GM11168 (cell line): ENCODE data around the gene CASP8.
"Not testable (repeated sequence)": the region's sequence is repeated elsewhere in the genome, so short reads cannot be mapped to it uniquely, and the experiment has no call there.

Experiments used
- in situ Hi-C: fragments of 300-500 bp; cut with MboI; formaldehyde crosslinking; loops from one replicate; pipeline ENCODE4 v1.12.0; 2022; ENCODE audit warnings: low sequenced_read_pairs; ENCODE audit not compliant: unreplicated experiment

Gene CASP8

GRCh38 chr2:201239167-201239935 lies 21.0 kb upstream of the CASP8 start:
- in situ Hi-C loops: not testable (repeated sequence)

GRCh38 chr2:201242571-201243277 lies 17.6 kb upstream of the CASP8 start:
- in situ Hi-C loops: no loop called here

GRCh38 chr2:201244829-201245228 lies 15.5 kb upstream of the CASP8 start:
- in situ Hi-C loops: no loop called here

- in situ Hi-C loops: no loop called here
These were observed 14.1 kb upstream of the CASP8 start for GRCh38 chr2:201246280-201246679.

GRCh38 chr2:201248288-201248844 lies 12.0 kb upstream of the CASP8 start:
- in situ Hi-C loops: no loop called here

- in situ Hi-C loops: no loop called here
These were observed 10.4 kb upstream of the CASP8 start for GRCh38 chr2:201249889-201250288.

DNA sequence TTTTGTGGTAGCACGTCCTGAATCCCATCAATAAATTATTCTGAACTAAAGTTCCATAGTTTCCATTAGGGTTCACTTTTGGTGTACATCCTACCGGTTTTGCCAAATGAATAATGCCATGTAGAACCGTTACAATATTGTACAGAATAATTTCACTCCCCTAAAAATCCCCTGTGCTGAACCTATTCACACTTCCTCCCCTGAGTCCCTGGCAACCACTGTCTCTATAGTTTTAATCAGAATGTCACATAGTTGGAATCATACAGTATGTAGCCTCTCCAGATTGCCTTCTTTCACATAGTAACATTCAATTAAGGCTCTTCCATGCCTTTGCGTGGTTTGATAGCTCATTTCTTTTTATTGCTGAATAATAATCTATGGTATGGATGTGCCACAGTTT lies 9.6 kb upstream of the CASP8 start:
- in situ Hi-C loops: no loop called here

GRCh38 chr2:201254081-201254730 lies 6.1 kb upstream of the CASP8 start:
- in situ Hi-C loops: no loop called here

GRCh38 chr2:201255408-201256033 lies 4.8 kb upstream of the CASP8 start:
- in situ Hi-C loops: loop anchor here (5.0 kb wide), 1 partner anchor 107 kb away; no protein-coding TSS in a partner anchor

DNA sequence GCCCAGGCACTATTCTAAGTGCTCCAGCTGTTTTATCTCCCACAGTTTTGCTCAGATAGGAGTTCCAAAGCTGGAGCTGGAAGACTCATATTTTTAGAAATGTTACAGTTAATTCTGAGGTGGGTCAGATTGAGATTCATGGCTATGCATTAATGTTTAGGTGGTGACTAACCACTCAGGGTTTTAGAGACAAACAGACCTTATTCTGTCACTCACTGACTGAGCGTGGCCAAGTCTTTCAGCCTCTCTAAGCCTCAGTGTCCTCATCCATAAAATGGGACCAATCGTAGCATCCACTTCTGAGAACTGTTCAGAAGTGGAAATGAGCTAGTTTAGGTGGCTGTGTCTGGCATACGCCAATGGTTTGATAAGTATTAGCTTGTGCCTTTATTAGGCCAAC lies 4.3 kb upstream of the CASP8 start:
- in situ Hi-C loops: loop anchor here (5.0 kb wide), 1 partner anchor 106 kb away; no protein-coding TSS in a partner anchor

- in situ Hi-C loops: loop anchor here (5.0 kb wide), 1 partner anchor 105 kb away; no protein-coding TSS in a partner anchor
These were observed 2.9 kb upstream of the CASP8 start for GRCh38 chr2:201257381-201257955.

GRCh38 chr2:201257956-201258665 lies 2.2 kb upstream of the CASP8 start:
- in situ Hi-C loops: loop anchor here (5.0 kb wide), 1 partner anchor 104 kb away; no protein-coding TSS in a partner anchor

- in situ Hi-C loops: loop anchor here (5.0 kb wide), 1 partner anchor 103 kb away; no protein-coding TSS in a partner anchor
These were observed 1.4 kb upstream of the CASP8 start for GRCh38 chr2:201258666-201259615.

DNA sequence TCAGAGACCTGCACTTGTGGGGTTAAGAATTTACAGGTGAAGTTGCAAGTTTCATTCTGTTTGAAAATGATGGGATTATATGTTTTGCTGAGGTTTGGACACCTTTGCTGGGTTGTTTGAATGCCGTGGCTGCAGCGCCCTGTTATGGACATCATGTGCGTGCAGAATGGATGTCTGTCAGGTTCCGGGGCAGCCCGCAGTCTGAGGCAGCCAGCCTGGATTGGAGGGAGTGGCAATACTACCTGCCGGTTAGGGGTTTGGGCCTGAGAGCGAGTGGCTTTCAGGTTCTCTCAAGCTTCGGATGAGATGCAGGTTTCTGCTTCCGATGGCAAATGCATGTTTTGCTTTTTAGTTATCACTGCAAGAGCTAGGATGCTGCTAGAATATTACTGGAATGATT lies 1.1 kb downstream of the CASP8 start:
- in situ Hi-C loops: no loop called here

- in situ Hi-C loops: no loop called here
These were observed 1.6 kb downstream of the CASP8 start for GRCh38 chr2:201261906-201262305.

DNA sequence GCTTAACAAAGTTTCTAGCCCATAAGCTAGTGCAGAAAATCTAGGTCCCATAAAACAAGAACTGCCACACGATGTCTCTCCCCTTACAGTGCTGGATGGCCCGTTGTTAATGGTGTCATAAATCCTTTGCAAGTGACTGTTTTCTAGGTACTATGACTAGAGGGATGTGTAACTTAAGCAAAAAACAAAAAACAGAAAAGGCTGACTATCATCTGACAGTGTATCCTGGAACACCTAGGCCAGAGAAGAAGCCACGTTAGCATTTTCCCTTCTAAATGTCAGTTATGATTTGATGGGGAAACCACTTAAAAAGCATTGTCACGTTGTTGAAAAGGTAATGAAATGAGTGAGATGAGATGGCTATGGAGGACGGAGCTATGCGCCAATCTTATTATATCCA lies 2.4 kb downstream of the CASP8 start:
- in situ Hi-C loops: no loop called here

GRCh38 chr2:201263779-201264178 lies 3.4 kb downstream of the CASP8 start:
- in situ Hi-C loops: no loop called here
